Measurements from ENCODE around the gene WDR36. TPM values are rescaled to one million over a fixed set of nuclear protein-coding genes. Genes with fewer than 3 reads are reported as not detected.

Gene WDR36
- total and polyA plus RNA-seq, 2 experiments from 2014 or later = 17.1 to 27.7 TPM

- Histone ChIP-seq H3K27me3 (replicated peaks; ENCODE audit: insufficient read depth) (no peaks in the 10 kb centered on the region), H3F3A (ENCODE audit: insufficient read depth) (peaks cover 18% of the 10 kb centered on the region), H3K9ac (no peak overlapping the region), H3K36me3 (ENCODE audit: low read depth) (no peaks in the 10 kb centered on the region), H3K4me2 (ENCODE audit: unreplicated experiment) (no peak overlapping the region), H2AFZ (no peak overlapping the region), H4K20me1 (ENCODE audit: insufficient read depth) (no peaks in the 10 kb centered on the region), H3K4me1 (ENCODE audit: insufficient read depth) (peaks cover 17% of the 10 kb centered on the region), H3K9me2 (ENCODE audit: insufficient read depth) (no peaks in the 10 kb centered on the region), H3K4me3 (no peak overlapping the region), H3K27ac (no peak overlapping the region), H3K79me2 (ENCODE audit: insufficient read depth) (no peaks in the 10 kb centered on the region), H3K9me3 (ENCODE audit: low read depth) (no peaks in the 10 kb centered on the region)
- DNase-seq = no peak
- 78 to 82% methylated on average over 2 of the region's 2 CpGs for WGBS, 2 experiments (ENCODE audit: low coverage in 1 of 2, low lambda C conversion rate in 2 of 2, missing lambda C conversion rate in 2 of 2)
- in situ Hi-C loops (cut with MboI) = no loop called here
- TF ChIP-seq EZH2 (IDR thresholded peaks at IDR 0.05; ENCODE audit: insufficient read depth, poor library complexity, severe bottlenecking) (no peak), EZH2phosphoT487 (IDR thresholded peaks at IDR 0.05; ENCODE audit: insufficient read depth, low read depth) (no peak)
Observed at GRCh38 chr5:111146053-111146452, 53.9 kb downstream of the WDR36 start.

GRCh38 chr5:111147502-111147901 is 55.4 kb downstream of the WDR36 start:
- H3K4me2 ChIP-seq (ENCODE audit: unreplicated experiment) = no peak overlapping the region
- H3K36me3 ChIP-seq (ENCODE audit: low read depth) = no peaks in the 10 kb centered on the region
- peaks cover 18% of the 10 kb centered on the region for H3F3A ChIP-seq (ENCODE audit: insufficient read depth)
- no peaks in the 10 kb centered on the region for H3K27me3 ChIP-seq (replicated peaks; ENCODE audit: insufficient read depth)
- H3K9me2 ChIP-seq (ENCODE audit: insufficient read depth) = no peaks in the 10 kb centered on the region
- H3K9me3 ChIP-seq (ENCODE audit: low read depth) = no peaks in the 10 kb centered on the region
- no peaks in the 10 kb centered on the region for H4K20me1 ChIP-seq (ENCODE audit: insufficient read depth)
- TF ChIP-seq EZH2phosphoT487 (IDR thresholded peaks at IDR 0.05; ENCODE audit: insufficient read depth, low read depth) = no peak
- TF ChIP-seq EZH2 (IDR thresholded peaks at IDR 0.05; ENCODE audit: insufficient read depth, poor library complexity, severe bottlenecking) = no peak
- peaks cover 17% of the 10 kb centered on the region for H3K4me1 ChIP-seq (ENCODE audit: insufficient read depth)
- DNase-seq = no peak
- in situ Hi-C loops (cut with MboI) = no loop called here
- no peak overlapping the region for H3K27ac ChIP-seq
- no peak overlapping the region for H3K9ac ChIP-seq
- WGBS, 2 experiments (ENCODE audit: low coverage in 1 of 2, low lambda C conversion rate in 2 of 2, missing lambda C conversion rate in 2 of 2) = 60 to 73% methylated on average over 3 of the region's 3 CpGs
- H3K79me2 ChIP-seq (ENCODE audit: insufficient read depth) = no peaks in the 10 kb centered on the region
- no peak overlapping the region for H3K4me3 ChIP-seq
- no peak overlapping the region for H2AFZ ChIP-seq

GRCh38 chr5:111151998-111152397 is 59.9 kb downstream of the WDR36 start:
- Histone ChIP-seq H3K9me3 (ENCODE audit: low read depth) (no peaks in the 10 kb centered on the region), H3K27ac (no peak overlapping the region), H3K4me3 (no peak overlapping the region), H3K79me2 (ENCODE audit: insufficient read depth) (no peaks in the 10 kb centered on the region), H2AFZ (no peak overlapping the region), H3K4me2 (ENCODE audit: unreplicated experiment) (no peak overlapping the region), H3F3A (ENCODE audit: insufficient read depth) (no peaks in the 10 kb centered on the region), H3K4me1 (ENCODE audit: insufficient read depth) (no peaks in the 10 kb centered on the region), H4K20me1 (ENCODE audit: insufficient read depth) (no peaks in the 10 kb centered on the region), H3K27me3 (replicated peaks; ENCODE audit: insufficient read depth) (no peaks in the 10 kb centered on the region), H3K9ac (no peak overlapping the region), H3K36me3 (ENCODE audit: low read depth) (no peaks in the 10 kb centered on the region), H3K9me2 (ENCODE audit: insufficient read depth) (no peaks in the 10 kb centered on the region)
- in situ Hi-C loops (cut with MboI) = no loop called here
- 70 to 91% methylated on average over 2 of the region's 2 CpGs for WGBS, 2 experiments (ENCODE audit: low coverage in 1 of 2, low lambda C conversion rate in 2 of 2, missing lambda C conversion rate in 2 of 2)
- no peak for DNase-seq
- TF ChIP-seq EZH2 (IDR thresholded peaks at IDR 0.05; ENCODE audit: insufficient read depth, poor library complexity, severe bottlenecking) (no peak), EZH2phosphoT487 (IDR thresholded peaks at IDR 0.05; ENCODE audit: insufficient read depth, low read depth) (no peak)

- TF ChIP-seq EZH2 (IDR thresholded peaks at IDR 0.05; ENCODE audit: insufficient read depth, poor library complexity, severe bottlenecking) (no peak), EZH2phosphoT487 (IDR thresholded peaks at IDR 0.05; ENCODE audit: insufficient read depth, low read depth) (no peak)
- in situ Hi-C loops (cut with MboI) = no loop called here
- no peak overlapping the region for H3K27ac ChIP-seq
- H3F3A ChIP-seq (ENCODE audit: insufficient read depth) = no peaks in the 10 kb centered on the region
- no peaks in the 10 kb centered on the region for H3K27me3 ChIP-seq (replicated peaks; ENCODE audit: insufficient read depth)
- H3K4me3 ChIP-seq = no peak overlapping the region
- DNase-seq = no peak
- H2AFZ ChIP-seq = no peak overlapping the region
- H3K79me2 ChIP-seq (ENCODE audit: insufficient read depth) = no peaks in the 10 kb centered on the region
- H3K36me3 ChIP-seq (ENCODE audit: low read depth) = no peaks in the 10 kb centered on the region
- no peaks in the 10 kb centered on the region for H3K9me3 ChIP-seq (ENCODE audit: low read depth)
- no peak overlapping the region for H3K9ac ChIP-seq
- H4K20me1 ChIP-seq (ENCODE audit: insufficient read depth) = no peaks in the 10 kb centered on the region
- WGBS, 2 experiments (ENCODE audit: low coverage in 1 of 2, low lambda C conversion rate in 2 of 2, missing lambda C conversion rate in 2 of 2) = 68 to 71% methylated on average over 1 of the region's 1 CpG
- no peak overlapping the region for H3K4me2 ChIP-seq (ENCODE audit: unreplicated experiment)
- H3K4me1 ChIP-seq (ENCODE audit: insufficient read depth) = no peaks in the 10 kb centered on the region
- no peaks in the 10 kb centered on the region for H3K9me2 ChIP-seq (ENCODE audit: insufficient read depth)
Observed at GRCh38 chr5:111153483-111153882, 61.3 kb downstream of the WDR36 start.

GRCh38 chr5:111153945-111154344 is 61.8 kb downstream of the WDR36 start:
- H3K9ac ChIP-seq = no peak overlapping the region
- DNase-seq = no peak
- no peaks in the 10 kb centered on the region for H3K4me1 ChIP-seq (ENCODE audit: insufficient read depth)
- no peaks in the 10 kb centered on the region for H3K36me3 ChIP-seq (ENCODE audit: low read depth)
- no peak for TF ChIP-seq EZH2phosphoT487 (IDR thresholded peaks at IDR 0.05; ENCODE audit: insufficient read depth, low read depth)
- TF ChIP-seq EZH2 (IDR thresholded peaks at IDR 0.05; ENCODE audit: insufficient read depth, poor library complexity, severe bottlenecking) = no peak
- H4K20me1 ChIP-seq (ENCODE audit: insufficient read depth) = no peaks in the 10 kb centered on the region
- no peaks in the 10 kb centered on the region for H3F3A ChIP-seq (ENCODE audit: insufficient read depth)
- H3K27ac ChIP-seq = no peak overlapping the region
- no peak overlapping the region for H2AFZ ChIP-seq
- H3K9me3 ChIP-seq (ENCODE audit: low read depth) = no peaks in the 10 kb centered on the region
- no peaks in the 10 kb centered on the region for H3K9me2 ChIP-seq (ENCODE audit: insufficient read depth)
- WGBS, 2 experiments (ENCODE audit: low coverage in 1 of 2, low lambda C conversion rate in 2 of 2, missing lambda C conversion rate in 2 of 2) = 79 to 82% methylated on average over 3 of the region's 3 CpGs
- in situ Hi-C loops (cut with MboI) = no loop called here
- H3K27me3 ChIP-seq (replicated peaks; ENCODE audit: insufficient read depth) = no peaks in the 10 kb centered on the region
- H3K4me3 ChIP-seq = no peak overlapping the region
- no peak overlapping the region for H3K4me2 ChIP-seq (ENCODE audit: unreplicated experiment)
- H3K79me2 ChIP-seq (ENCODE audit: insufficient read depth) = no peaks in the 10 kb centered on the region
